Measurements from ENCODE around the gene TNFAIP8L3.

DNA sequence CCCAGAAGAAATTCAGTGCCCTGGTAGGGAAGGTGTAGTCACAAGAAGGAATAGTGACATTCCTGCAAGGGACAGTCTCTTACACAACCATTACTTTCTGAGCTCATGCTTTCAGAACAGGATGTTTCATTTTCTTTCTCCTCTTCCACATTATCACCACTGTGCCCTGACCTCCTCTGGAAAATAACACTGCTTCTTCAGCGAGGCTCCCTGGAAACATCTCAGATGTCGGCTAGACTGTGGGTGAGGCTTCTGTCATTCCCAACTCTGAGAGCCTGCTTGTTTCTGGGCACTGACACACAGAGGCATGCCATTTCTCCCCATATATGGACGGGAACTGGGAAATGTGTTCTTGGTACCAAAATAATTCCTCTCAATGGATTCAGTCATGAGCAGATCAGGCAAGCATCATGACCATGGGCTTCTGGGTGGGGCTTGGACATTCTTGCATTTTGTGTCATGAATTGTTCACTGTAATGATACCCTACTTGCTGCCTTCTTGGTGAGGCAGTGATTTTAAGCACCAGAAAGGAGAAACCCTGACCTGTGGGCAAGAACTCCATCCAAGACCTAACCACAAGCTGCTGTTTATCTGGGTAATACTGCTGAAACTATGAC lies 14.3 kb upstream of the TNFAIP8L3 start:
- TF ChIP-seq, protein P1, sequence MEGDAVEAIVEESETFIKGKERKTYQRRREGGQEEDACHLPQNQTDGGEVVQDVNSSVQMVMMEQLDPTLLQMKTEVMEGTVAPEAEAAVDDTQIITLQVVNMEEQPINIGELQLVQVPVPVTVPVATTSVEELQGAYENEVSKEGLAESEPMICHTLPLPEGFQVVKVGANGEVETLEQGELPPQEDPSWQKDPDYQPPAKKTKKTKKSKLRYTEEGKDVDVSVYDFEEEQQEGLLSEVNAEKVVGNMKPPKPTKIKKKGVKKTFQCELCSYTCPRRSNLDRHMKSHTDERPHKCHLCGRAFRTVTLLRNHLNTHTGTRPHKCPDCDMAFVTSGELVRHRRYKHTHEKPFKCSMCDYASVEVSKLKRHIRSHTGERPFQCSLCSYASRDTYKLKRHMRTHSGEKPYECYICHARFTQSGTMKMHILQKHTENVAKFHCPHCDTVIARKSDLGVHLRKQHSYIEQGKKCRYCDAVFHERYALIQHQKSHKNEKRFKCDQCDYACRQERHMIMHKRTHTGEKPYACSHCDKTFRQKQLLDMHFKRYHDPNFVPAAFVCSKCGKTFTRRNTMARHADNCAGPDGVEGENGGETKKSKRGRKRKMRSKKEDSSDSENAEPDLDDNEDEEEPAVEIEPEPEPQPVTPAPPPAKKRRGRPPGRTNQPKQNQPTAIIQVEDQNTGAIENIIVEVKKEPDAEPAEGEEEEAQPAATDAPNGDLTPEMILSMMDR (IDR thresholded peaks at IDR 0.05; ENCODE audit: insufficient read depth, low read length, poor library complexity, severe bottlenecking), result no peak
- TF ChIP-seq EZH2phosphoT487 (conservative IDR thresholded peaks at IDR 0.05; ENCODE audit: low read length), result no peak

Measured in SU-DHL-6 (cell line).